AG04449 (cell line): ENCODE results near the gene SERPINA1.

Experiments
- CTCF ChIA-PET: fragments of 350-600 bp; formaldehyde crosslinking; extraction: SDS; loops from one replicate; lab custom pipeline; 2021; ENCODE audit warnings: antibody characterized with exemption; lab: Yijun Ruan, JAX
- POLR2A ChIA-PET: fragments of 400-600, 350-600 bp; formaldehyde crosslinking; extraction: SDS; loops from one replicate; lab custom pipeline; 2020; ENCODE audit warnings: antibody characterized with exemption, inconsistent platforms; lab: Yijun Ruan, JAX
- DNase-seq: peaks from one replicate; pipeline ENCODE4 v3.0.0-alpha.2; 2010; ENCODE audit warnings: low read depth, low spot score
- H3K4me3 ChIP-seq: 2 replicates; pipeline ENCODE4 v1.5.1; 2011; ENCODE audit warnings: low read depth, mild to moderate bottlenecking, control low read depth, low read length
- CTCF ChIP-seq: IDR thresholded peaks from one replicate; pipeline ENCODE4 v1.5.1; 2011; ENCODE audit warnings: mild to moderate bottlenecking, moderate library complexity, low read length, control low read depth, inconsistent platforms; ENCODE audit not compliant: insufficient read depth; ENCODE audit errors: missing control alignments

Gene SERPINA1

GRCh38 chr14:94382716-94383596, 5.4 kb downstream of the SERPINA1 start:
- CTCF ChIA-PET, result interaction anchor here (0.8 to 1.1 kb wide), 2 partner anchors 9 to 41 kb away, joined by 3 to 4 read pairs; no protein-coding TSS in a partner anchor
- no peak for DNase-seq
- no peak overlapping the region for H3K4me3 ChIP-seq
- POLR2A ChIA-PET, result no interaction called here
- no peak for TF ChIP-seq CTCF

GRCh38 chr14:94382099-94382715, 6.2 kb downstream of the SERPINA1 start:
- POLR2A ChIA-PET, result interaction anchor here (1.1 kb wide), 1 partner anchor 12 kb away, joined by 3 read pairs; no protein-coding TSS in a partner anchor
- DNase-seq, result no peak
- no peak overlapping the region for H3K4me3 ChIP-seq
- TF ChIP-seq CTCF, result no peak
- CTCF ChIA-PET, result interaction anchor here (0.6 to 1.1 kb wide), 4 partner anchors 9 to 41 kb away, joined by 3 to 4 read pairs (median 3); no protein-coding TSS in a partner anchor

- H3K4me3 ChIP-seq, result no peak overlapping the region
- TF ChIP-seq CTCF, result no peak
- DNase-seq, result no peak
- CTCF ChIA-PET, result interaction anchor here (1.0 to 1.1 kb wide), 3 partner anchors 8 to 42 kb away, joined by 3 to 4 read pairs (median 3); partner anchors contain the start of gene SERPINA2
- POLR2A ChIA-PET, result interaction anchor here (1.1 kb wide), 1 partner anchor 13 kb away, joined by 3 read pairs; no protein-coding TSS in a partner anchor
These were observed 7.0 kb downstream of the SERPINA1 start for GRCh38 chr14:94381149-94382030.

- CTCF ChIA-PET, result interaction anchor here (1.0 kb wide), 1 partner anchor 15 kb away, joined by 3 read pairs; the partner anchor contains the start of gene SERPINA2
- POLR2A ChIA-PET, result no interaction called here
- no peak for TF ChIP-seq CTCF
- no peak for DNase-seq
- no peak overlapping the region for H3K4me3 ChIP-seq
These were observed 7.9 kb downstream of the SERPINA1 start for GRCh38 chr14:94380225-94381148.
